DMS 273 treated with DMSO at 0.1 percent for 48 hours (cell line): ENCODE data around the gene KIAA0930.
"Not testable (repeated sequence)": the region's sequence is repeated elsewhere in the genome, so short reads cannot be mapped to it uniquely, and the experiment has no call there.

Source experiments
- DNase-seq: peaks from one replicate; lab custom pipeline; 2025; lab: John Stamatoyannopoulos, UW

KIAA0930 gene

GRCh38 chr22:45240810-45241631, at the start of gene KIAA0930:
KIAA0930 (minus strand) TSS chr22:45240894; CDS start chr22:45240703, 191 bp downstream.
- DNase-seq: no peak

DNA sequence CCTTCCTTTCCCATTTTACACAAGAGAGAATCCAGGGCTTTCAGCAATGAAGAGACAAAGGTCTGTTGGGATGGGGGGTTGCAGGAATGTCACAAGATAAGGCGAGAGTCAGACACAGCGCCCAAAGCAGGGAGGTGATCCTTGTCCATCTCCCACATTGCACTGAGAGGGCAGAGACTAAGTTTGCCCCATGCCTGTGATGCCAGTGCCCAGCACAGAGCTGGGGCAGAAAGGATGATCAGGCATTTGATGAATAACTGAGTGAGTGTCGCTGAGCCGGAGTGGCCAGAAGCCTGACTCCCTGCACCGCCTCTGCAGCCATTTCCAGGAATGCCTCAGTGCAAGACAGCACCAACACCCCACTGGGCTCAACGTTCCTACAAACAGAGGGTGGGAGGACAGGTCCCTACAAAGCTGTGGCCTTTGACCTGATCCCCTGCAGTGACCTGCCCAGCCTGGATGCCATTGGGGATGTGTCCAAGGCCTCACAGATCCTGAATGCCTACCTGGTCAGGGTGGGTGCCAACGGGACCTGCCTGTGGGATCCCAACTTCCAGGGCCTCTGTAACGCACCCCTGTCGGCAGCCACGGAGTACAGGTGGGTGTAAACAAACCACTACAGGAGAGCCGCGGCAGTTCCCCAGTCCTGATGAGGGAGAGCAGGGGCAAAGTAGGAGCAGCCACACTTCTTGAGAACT, 46.3 kb upstream of the KIAA0930 start:
- no peak for DNase-seq

- DNase-seq: no peak
Observed at GRCh38 chr22:45285263-45286058, 44.8 kb upstream of the KIAA0930 start.

DNA sequence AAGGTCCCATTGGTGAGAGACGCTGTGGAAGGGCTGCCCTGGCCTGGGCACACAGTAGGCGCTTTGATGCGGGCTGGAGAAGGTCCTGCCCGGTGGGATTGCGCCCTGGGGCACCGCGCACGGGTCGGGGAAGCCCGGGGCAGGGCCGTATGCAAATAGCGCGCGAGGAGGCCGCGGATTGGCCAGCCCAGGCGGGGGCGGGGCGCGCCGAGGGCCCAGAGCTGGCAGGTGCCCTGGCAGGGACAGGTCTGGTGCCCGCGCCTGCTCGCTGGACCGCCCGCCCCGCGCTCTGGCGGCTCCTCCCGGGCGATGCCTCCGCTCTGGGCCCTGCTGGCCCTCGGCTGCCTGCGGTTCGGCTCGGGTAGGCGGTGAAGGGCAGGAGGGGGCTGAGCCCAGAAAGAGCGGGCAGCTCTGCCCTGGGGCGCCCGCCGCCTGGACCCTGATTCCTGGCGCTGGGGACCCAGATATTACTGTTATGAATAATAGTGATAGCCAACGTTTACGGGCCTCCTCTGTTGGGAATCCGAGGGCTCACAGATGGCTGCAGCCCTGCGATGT, 44.1 kb upstream of the KIAA0930 start, which contains the start of gene UPK3A:
UPK3A (plus strand) TSS at position 245 of the 558 bp plus-strand sequence; CDS start at position 310, 65 bp downstream.
- no peak for DNase-seq

- no peak for DNase-seq
Observed at GRCh38 chr22:45281010-45281409, 40.3 kb upstream of the KIAA0930 start.

DNA sequence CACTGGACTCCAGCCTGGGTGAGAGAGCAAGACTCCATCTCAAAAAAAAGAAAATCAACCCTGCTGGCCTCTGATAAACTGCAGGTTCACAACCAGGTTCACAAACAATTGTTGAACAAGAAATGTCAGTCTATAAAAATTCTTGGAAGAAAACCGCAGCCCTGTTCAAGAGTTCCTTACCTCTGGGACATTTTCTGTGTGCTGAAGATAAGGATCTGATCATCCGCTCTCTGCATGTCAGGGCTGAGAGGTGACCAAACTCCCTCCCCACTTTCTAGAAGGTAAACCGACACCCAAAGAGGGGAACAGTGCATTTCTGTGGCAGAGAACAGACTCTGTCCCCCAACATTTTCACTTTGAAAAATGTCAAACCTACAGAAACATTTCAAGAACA, 39.9 kb upstream of the KIAA0930 start:
- DNase-seq: no peak

GRCh38 chr22:45278125-45278524, 37.4 kb upstream of the KIAA0930 start:
- DNase-seq: no peak

DNA sequence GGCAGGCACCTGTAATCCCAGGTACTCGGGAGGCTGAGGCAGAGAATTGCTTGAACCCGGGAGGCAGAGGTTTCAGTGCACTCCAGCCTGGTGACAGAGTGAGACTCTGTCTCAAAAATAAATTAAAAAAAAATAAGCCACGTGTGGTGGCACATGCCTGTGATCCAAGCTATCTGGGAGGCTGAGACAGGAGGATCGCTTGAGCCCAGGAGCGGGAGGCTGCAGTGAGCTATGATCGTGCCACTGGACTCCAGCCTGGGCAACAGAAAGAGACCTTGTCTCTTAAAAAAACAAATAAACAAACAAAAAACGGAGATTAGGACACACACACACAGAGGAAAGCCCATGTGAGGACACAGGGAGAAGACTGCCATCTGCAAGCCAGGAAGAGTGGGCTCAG, 37.0 kb upstream of the KIAA0930 start:
- not testable (repeated sequence) for DNase-seq

DNA sequence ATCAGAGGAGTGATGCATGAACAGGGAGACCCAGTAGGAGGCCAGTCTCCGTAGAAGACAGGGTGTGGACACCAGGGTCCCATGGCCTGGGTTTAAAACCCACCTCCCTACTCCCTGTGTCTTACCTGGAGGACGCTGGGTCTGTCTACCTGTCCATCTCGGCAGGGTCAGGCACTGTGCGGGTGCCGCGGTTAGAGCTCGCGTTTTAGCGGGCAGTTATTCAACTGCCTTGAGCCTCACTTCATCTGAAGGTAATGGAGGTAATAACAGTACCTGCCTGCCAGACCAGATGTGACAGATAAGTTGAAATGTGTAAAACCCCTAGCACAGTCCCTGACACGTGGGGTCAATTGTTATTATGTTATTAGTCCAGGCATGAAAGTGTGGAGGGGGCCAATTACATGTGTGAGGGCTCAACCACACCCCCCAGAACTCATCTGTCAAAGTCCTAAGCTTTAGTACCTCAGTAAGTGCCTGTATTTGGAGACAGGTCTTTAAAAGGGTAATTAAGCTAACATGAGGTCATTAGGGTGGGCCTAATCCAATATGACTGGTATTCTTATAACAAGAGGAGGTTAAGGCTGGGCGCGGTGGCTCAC, 35.9 kb upstream of the KIAA0930 start:
- no peak for DNase-seq

DNA sequence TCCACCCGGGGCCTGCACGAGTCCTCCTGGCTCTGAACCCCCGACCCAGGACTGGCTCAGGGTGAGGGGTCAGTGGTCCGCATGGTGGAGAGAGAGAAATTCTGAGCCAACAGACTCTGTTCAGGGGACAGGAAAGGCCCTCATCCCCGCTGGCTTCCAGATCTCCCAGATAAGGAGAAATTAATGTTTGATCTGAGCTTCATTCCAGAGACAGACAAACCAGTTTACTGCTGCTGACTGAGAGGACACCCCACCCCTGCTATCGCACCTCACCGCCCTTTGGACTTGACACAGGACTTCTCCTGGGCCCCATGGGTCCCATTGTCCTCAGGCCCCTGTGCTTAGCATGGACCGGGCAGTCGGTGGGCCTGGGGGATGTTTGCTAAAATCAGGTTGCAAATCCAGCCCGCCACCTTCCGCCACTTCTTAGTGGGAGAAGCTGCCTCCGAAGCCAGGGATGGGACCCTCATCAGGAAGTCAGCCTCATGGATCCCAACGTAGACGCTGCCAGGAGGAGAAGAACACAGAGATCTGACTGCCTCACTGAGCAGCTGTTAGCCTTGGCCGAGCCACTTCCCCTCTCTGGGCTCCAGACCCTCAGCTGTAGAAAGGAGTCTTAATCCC, 32.9 kb upstream of the KIAA0930 start:
- DNase-seq: no peak

DNA sequence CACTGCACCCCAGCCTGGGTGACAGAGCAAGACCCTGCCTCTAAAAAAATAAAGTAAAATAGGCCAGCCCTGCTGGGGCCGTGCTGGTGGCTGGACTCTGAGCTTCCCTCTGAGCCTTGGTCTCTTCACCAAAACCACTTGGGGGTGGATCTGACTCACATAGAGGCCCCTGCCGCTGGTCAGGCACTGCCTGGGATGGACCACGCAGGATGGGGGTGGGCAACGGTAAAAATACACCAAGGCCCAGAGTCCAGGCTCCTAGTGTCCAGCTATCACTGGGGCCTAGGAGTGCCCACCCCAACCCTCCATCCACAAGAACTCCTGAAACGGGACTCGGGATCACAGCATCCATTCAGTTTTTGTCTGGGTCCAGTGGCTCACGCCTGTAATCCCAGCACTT, 31.8 kb upstream of the KIAA0930 start:
- no peak for DNase-seq

DNA sequence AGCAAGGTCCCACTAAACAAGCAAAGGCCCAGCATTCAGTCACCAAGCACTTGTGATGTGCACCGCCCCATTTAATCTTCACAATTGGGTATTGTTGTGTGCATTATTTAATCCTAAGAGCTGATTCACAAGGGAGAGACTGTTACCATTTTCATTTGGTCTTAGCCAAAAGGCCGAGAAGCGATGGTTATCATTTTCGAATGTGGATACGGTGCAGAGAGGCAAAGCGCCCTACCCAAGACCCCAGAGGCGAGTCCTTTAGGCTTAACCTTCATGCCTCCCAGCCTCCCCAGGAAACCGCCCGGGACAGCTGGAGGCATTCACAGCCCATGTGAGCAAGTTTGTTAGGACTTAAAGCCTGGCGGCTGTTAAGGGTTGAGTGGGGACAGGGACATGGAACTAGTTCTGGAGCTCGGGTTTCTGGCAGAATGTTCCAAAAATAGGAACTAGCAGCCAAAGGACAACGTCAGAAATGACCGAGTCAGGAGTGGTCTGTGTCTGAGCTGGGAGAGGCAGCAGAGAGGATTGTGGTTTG, 31.0 kb upstream of the KIAA0930 start:
- no peak for DNase-seq

- DNase-seq: no peak
Observed at GRCh38 chr22:45270095-45271020, 29.7 kb upstream of the KIAA0930 start.

GRCh38 chr22:45268958-45269844, 28.5 kb upstream of the KIAA0930 start:
- DNase-seq: no peak

GRCh38 chr22:45268167-45268957, 27.7 kb upstream of the KIAA0930 start:
- DNase-seq: no peak

GRCh38 chr22:45265535-45265934, 24.8 kb upstream of the KIAA0930 start:
- no peak for DNase-seq

DNA sequence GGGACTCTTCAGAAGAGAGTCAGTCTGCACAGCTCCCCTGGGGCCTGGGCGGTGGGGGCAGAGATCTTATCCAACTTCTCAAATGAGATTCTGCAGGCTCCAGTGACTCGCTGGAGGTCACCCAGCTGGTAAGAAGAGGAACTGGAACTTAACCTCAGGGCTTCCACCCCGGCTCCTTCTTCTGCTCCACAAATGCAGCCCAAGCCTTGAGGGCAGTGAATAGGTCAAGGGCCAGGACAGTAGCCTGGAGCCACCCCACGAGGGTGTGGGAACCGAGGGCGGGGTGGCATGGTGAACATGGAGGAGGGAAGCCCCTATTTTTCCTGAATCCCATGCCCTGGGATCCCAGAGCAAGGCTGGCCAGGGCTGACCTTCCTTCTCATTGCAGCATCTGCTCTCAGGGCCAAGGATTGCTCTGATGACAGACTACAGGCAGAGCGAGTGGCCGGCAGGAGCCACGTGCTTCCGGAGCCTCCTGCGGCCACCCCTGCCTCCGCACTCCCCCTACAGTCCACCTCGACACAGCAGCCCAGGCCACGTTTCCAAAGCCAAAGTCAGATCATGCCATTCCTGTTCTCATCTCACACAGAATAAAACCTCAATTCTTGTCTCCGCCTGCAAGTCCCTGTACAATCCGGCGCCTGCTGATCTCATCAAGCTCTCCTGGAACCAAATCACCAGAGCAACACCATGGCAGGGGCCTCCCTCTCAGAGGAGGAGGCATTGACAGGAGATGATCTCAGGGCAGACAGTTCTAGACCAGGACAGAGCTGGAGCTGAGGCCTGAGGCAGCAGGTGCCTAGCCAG, 23.0 kb upstream of the KIAA0930 start:
- DNase-seq: no peak
